ENCODE results near the gene ARHGEF28. TPM values are rescaled to one million over a fixed set of nuclear protein-coding genes. Genes with fewer than 3 reads are reported as not detected.
A peak's percentile ranks its signal among the peaks of the same experiment; 100 is the strongest.

The ARHGEF28 gene
- total RNA-seq, 6 donors from 2014 or later: 14.4 to 47.1 (median 24.4) TPM

DNA sequence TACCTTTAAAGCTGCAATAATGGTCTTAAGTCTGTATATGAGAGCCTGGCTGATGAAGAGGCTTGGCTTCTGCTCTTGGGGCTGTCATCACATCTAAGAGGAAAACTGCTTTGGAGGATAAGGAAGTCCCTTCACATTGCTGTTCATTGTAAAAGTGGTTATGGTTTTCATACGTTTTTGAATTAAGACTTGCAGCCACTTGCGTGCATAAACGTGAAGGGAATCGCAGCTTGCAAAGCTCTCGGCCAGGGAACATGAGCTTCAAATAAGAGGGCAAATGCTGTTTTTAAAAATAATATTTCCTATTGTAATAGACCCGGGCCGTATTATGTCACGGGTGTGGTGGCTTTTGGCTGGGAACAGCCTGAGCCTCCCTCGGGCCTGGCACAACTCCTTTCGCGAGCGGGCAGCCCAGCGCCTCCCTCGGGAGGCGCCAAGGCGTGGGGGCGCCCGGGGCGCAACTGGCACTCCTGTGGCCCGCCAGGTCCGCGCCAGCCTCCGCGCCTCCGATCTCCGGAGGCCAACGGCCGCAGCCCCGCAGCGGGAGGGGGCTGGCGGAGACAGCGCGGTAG, 538 bp upstream of the ARHGEF28 start:
- no peaks in the 10 kb centered on the region for H3K9me3 ChIP-seq
- ATAC-seq (ENCODE audit: low FRiP score in 2 of 2) (peak; percentile 52 to 62), DNase-seq (peak in 1 of 2 donors; percentile 26)
- H3K27me3 ChIP-seq: no peaks in the 10 kb centered on the region
- TF ChIP-seq CTCF (IDR thresholded peaks at IDR 0.05) (no peak), POLR2A (IDR thresholded peaks at IDR 0.05) (peak in 1 of 4 donors; percentile 18)
- peak overlapping the region; percentile 48 to 78 (median 59) for H3K27ac ChIP-seq
- H3K36me3 ChIP-seq: no peaks in the 10 kb centered on the region
- H3K4me3 ChIP-seq: peak overlapping the region; percentile 23 to 79 (median 62)
- H3K4me1 ChIP-seq: peaks cover 0 to 19% (median 10%) of the 10 kb centered on the region in 4 donors
- WGBS, 2 donors: 1 to 10% methylated on average over 12 to 29 of the region's 33 CpGs

- no peak for TF ChIP-seq EP300 (IDR thresholded peaks at IDR 0.05)
- no peaks in the 10 kb centered on the region for H3K27me3 ChIP-seq
- ATAC-seq (ENCODE audit: low FRiP score in 2 of 2): no peak
- H3K4me3 ChIP-seq: peak overlapping the region in 3 of 4 donors; percentile 59 to 79 (median 65)
- peaks cover 0 to 19% (median 10%) of the 10 kb centered on the region in 4 donors for H3K4me1 ChIP-seq
- 83 to 90% methylated on average over 14 of the region's 14 CpGs for WGBS, 2 donors
- no peaks in the 10 kb centered on the region for H3K36me3 ChIP-seq
- no peaks in the 10 kb centered on the region for H3K9me3 ChIP-seq
- H3K27ac ChIP-seq: no peak overlapping the region
- no peak for DNase-seq
These were observed 868 bp downstream of the ARHGEF28 start for GRCh38 chr5:73626814-73627313.

DNA sequence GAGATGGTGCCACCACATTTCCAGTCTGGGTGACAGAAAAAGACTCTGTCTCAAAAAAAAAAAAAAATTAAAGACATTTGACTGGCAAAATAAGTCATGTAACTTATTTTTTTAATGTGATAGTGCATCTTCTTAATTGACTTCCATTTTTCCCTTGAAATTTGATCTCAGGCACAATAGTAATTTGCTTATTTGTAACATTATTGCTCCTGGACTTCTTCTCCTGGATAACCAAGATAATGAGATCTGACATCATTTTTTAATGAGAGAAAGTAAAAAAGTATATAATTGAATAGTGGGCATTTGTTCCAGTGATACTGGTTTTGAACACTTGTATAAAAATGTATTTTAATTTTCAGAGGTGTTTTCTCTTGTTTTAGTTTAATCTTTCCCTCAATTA, 3.5 kb downstream of the ARHGEF28 start:
- no peaks in the 10 kb centered on the region for H3K36me3 ChIP-seq
- H3K27me3 ChIP-seq: no peaks in the 10 kb centered on the region
- H3K4me1 ChIP-seq: peaks cover 0 to 19% (median 10%) of the 10 kb centered on the region in 4 donors
- no peak for TF ChIP-seq POLR2AphosphoS5 (IDR thresholded peaks at IDR 0.05)
- TF ChIP-seq POLR2A (IDR thresholded peaks at IDR 0.05): no peak
- TF ChIP-seq CTCF (IDR thresholded peaks at IDR 0.05): no peak
- no peak for TF ChIP-seq EP300 (IDR thresholded peaks at IDR 0.05)
- DNase-seq (no peak), ATAC-seq (ENCODE audit: low FRiP score in 2 of 2) (no peak)
- H3K4me3 ChIP-seq: no peak overlapping the region
- no peaks in the 10 kb centered on the region for H3K9me3 ChIP-seq
- no peak overlapping the region for H3K27ac ChIP-seq

GRCh38 chr5:73630765-73631164, 4.8 kb downstream of the ARHGEF28 start:
- no peaks in the 10 kb centered on the region for H3K9me3 ChIP-seq
- H3K27me3 ChIP-seq: no peaks in the 10 kb centered on the region
- H3K4me3 ChIP-seq: no peak overlapping the region
- H3K27ac ChIP-seq: no peak overlapping the region
- TF ChIP-seq EP300 (IDR thresholded peaks at IDR 0.05) (no peak), POLR2A (IDR thresholded peaks at IDR 0.05) (no peak), POLR2AphosphoS5 (IDR thresholded peaks at IDR 0.05) (no peak), CTCF (IDR thresholded peaks at IDR 0.05) (no peak)
- no peaks in the 10 kb centered on the region for H3K36me3 ChIP-seq
- H3K4me1 ChIP-seq: peaks cover 0 to 9% (median 7%) of the 10 kb centered on the region in 4 donors
- ATAC-seq (ENCODE audit: low FRiP score in 2 of 2): no peak
- no peak for DNase-seq

DNA sequence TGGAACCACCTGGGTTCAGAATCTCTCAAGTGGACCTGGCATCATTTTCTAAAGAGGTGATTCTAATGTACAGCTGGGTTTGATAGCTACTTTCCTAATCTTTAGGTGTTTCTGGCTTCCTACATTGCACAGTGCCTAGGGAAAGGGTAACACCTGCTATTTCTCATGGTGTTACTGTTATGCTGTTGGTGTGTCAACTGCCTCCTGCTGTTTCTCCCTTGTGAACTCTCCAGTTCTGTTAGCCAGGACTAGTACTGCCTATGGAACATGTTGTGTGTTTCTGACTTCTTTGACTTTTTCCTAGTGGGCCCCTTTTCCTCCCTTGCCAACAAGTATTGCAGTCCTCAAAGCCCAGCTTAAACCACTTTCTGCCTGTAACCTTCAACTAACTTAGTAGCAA, 5.5 kb downstream of the ARHGEF28 start:
- Histone ChIP-seq H3K27ac (no peak overlapping the region), H3K4me3 (no peak overlapping the region), H3K36me3 (no peaks in the 10 kb centered on the region), H3K4me1 (peaks cover 0 to 5% (median 2%) of the 10 kb centered on the region in 4 donors), H3K9me3 (no peaks in the 10 kb centered on the region), H3K27me3 (no peaks in the 10 kb centered on the region)
- TF ChIP-seq CTCF (IDR thresholded peaks at IDR 0.05) (no peak), POLR2A (IDR thresholded peaks at IDR 0.05) (no peak), POLR2AphosphoS5 (IDR thresholded peaks at IDR 0.05) (no peak), EP300 (IDR thresholded peaks at IDR 0.05) (no peak)
- DNase-seq: no peak
- no peak for ATAC-seq (ENCODE audit: low FRiP score in 2 of 2)

Measured in upper lobe of left lung (tissue), 6 donors.